HG02678 (cell line): Measurements from ENCODE around the gene GLRX5.

ENCODE experiments used
- ATAC-seq: cut with Tn5 transposase; IDR thresholded peaks from one replicate; pipeline ENCODE4 v1.9.1; 2021; ENCODE audit warnings: mild to moderate bottlenecking, moderate library complexity; ENCODE audit not compliant: unreplicated experiment

GLRX5 gene

DNA sequence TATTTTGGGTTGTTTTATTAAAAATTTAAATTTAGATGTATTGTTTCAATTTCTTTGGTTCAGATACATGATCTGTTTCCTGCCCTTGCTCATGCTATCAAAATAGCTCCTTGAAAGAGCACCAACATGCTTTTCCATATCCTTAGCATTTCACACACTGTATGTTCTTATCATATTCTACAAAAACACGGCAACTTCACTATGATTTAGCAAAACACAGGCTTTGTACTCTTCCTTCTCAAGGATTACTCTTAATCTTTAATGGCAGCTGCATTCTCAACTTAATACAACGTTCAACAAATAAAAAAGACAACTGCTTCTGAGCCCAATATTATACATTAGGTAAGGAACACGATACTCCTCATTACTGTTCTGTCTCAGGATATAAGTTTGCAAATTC lies 2.9 kb upstream of the GLRX5 start:
- no peak for ATAC-seq

DNA sequence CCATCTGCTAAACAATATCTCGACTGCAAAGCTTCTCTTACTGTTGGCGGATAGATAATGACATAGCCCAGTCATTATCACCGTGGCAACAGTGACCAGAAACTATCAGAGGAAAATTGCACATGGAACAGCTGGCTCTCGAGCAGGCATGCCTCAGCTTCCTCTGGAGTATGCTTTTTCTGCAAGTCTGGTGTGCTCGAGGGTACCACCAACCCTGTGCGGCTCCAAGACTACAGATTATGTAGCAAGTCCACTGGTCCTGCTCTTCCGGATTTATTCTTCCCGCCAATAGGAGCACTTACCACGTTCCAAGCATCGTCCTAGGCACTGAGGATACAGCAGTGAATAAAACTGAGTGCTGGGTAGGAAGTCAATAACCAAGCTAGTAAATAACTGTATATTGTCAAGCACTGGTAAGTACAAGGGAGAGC lies 1.4 kb upstream of the GLRX5 start:
- no peak for ATAC-seq

DNA sequence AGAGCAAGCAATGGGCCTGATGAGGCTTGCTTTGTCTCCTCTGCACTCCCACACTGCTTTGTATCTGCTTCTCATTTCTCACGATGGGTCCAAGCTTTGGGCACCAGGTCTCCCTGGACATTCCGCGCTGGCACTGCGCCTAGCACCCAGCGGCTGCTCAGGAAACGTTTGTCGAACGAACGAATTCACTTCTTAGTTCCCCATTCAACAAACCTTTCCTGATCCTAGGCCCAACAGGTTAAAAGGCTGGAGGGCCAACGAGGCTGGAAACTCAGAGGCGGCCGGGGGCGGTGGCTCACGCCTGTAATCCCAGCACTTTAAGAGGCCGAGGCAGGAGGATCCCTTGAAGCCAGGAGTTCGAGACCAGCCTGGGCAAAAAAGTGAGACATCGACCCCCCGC lies 1.0 kb upstream of the GLRX5 start:
- no peak for ATAC-seq

DNA sequence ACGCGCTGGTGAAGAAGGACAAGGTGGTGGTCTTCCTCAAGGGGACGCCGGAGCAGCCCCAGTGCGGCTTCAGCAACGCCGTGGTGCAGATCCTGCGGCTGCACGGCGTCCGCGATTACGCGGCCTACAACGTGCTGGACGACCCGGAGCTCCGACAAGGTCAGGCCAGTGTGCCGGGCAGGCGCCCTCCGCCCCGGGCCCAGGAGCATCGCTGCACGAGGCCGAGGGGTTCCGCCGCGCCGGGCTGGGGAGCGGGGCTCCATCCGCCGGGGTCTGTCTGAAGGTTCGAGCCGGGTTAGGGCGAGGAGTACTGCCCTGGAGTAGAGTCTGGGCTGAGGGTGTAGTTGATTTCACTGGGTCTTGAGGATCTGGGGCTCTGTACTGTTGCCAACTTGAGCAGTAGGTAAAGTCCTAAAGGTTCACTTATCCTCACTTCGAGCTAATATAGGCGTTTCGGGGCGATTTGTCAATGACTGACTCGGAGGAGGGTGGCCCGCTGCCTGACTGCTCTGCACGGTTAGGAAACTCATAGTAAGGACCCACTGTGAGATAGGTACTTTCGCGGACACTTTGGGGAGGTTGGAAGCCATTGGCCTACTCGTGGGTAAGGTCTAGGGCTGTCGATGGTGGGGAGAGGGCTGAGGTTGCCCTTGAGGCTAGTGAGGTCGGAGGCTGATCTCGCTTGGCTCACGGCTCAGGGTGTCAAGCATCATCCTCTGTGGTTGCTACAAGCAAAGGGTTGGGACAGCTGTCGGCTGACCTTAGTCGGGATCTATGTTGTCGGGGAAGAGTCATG lies 574 bp downstream of the GLRX5 start:
- no peak for ATAC-seq

DNA sequence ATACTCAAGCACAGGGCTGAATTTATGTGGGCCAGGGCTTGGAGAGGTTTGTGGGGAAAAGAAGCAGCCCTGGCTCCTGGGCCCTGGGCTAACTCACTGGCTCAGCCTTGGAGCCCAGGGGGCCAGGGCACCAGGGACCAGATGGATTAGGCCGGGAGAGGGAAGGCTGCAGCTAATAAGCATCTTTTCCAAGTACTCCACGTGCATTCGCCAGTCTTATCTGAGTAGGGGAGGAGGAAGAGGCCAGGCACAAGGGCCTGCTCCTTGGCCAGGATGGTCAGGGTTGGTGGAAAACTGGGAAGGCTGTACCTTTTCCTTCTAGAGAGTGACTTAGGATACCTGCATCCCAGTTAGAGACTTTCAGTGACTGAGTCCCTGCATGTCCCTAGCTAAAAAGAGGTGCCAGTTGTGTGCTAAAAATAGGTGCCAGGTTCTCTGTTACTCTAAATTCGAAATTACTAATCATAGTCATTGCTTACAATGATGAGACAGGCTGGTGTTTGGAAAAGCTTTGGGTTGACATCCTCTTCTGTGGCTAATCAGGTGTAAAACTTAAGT lies 1.3 kb downstream of the GLRX5 start:
- no peak for ATAC-seq

DNA sequence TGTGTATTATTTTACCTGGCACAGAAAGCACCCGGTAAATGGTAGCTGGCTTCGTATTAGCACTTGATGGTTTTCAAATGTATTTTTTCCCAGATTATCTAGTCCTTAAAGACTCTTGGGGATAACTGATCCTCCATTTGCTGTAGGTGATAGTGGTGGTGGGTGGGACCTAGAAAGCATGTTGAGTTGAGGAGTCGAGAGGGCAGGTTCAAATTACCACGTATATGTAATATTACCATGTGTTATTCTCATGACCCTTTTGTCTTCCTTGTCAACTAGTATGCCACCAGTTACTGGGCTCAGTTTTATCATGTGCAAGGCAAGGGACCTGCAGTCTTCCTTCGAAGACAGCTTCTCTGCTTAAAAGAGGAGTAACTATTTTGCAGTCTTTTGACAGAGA lies 1.8 kb downstream of the GLRX5 start:
- no peak for ATAC-seq

DNA sequence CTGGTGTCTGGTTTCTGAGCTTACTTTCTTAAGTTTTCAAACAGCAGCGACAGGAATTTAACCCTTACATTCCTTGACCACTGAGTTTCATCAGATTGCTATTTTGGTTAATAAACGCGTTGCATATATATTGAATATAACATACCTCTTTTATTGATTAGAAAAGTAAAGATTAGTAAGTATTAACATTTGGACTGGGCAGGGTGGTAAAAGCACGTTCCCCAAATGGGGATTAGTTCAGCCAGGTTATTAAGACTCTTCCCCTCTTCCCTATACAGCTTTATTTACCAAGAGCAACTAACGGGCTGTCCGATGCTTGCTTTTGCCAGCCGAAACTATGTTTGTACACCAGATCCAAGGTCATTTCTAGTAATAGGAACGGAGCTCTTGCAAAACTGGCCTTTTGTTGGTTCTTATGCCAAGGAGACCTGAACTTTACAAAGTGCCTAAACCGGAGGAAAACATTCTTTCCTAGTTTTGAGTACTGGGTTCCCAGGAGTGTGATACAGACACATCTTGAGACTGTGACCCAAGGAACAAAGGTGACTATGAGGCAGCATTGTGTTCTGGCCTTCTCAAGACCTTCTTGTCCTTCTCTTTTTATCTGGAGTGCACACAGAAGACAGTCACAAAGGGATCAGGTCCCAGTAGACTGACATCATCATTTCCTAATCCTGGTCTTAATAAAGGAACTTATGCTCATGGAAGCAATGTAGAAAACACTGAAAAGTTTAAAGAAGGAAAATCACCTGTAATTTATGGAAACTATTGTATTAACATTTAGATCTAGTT lies 2.6 kb downstream of the GLRX5 start:
- no peak for ATAC-seq

DNA sequence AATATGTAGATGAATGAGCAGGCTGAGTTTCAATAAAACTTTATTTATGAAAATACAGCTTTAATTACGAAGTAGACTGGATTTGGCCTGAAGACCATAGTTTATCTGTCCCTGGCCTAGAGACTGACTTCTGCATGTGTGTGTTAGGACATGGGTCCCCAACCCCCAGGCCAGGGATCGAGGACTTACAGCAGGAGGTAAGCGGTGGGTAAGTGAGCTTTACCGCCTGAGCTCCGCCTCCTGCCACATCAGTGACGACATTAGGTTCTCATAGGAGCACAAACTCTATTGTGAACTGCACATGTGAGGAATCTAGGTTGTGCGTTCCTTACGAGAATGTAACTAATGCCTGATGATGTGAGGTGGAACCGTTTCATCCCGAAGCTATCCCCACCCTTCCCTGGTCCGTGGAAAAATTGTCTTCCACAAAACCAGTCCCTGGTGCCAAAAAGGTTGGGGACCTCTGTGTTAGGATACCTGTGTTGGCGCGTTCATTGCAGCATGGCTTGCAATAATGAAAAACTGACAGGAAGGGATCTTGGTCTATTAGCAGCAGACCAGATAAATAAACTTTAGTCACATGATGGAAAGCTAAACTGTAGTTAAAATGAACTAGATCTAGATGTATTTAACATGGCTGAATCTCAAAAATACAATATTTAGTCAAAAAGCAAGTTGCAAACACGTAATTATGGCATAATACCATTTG lies 4.1 kb downstream of the GLRX5 start:
- ATAC-seq = no peak

DNA sequence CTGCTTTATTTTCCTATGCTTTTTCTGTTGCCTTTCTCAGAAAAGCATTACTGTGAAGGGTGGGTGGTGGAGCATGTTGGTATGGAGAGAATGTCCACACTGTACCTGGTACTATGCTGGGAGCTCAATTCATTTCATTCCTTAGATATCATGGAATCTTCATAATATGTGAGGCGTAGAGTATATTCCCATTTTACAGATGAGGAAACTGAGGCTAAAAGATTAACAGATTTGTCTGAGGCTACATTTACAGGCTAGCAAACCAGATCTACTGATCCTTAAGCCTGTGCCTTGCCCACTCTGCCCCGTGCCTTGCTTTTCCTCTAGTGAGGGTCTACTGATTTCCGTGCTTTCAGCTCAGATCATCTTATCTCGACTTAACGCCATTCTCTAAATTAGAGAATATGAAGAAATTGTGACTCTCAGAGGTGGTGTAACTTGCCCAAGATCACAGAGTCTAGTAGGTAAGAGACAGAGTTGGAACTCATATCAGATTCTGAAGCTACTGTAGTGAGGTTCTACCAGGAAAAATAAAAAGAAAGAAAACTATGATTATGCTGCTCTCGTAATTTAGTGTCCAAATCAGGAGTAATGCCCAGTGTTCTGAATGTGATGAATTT lies 5.5 kb downstream of the GLRX5 start:
- ATAC-seq = no peak

DNA sequence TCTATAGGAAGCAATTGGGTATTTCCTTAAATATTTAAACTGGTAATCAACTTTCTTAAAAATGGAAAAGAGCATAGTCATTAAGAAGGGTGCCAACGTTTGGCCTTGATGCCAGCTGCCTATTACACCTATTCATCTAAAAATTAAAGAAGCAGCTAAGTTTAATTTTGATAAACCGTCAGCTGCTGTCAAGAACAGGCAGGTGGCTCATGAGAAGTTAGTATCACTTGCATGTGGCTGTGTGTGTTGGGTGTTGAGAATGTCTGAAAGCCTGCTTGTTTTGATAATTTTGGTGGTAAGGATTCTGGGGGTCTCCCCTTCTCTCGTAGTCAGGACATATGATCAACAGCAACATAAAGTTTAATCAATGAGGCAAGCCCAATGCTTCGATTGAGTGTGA lies 6.5 kb downstream of the GLRX5 start:
- no peak for ATAC-seq

DNA sequence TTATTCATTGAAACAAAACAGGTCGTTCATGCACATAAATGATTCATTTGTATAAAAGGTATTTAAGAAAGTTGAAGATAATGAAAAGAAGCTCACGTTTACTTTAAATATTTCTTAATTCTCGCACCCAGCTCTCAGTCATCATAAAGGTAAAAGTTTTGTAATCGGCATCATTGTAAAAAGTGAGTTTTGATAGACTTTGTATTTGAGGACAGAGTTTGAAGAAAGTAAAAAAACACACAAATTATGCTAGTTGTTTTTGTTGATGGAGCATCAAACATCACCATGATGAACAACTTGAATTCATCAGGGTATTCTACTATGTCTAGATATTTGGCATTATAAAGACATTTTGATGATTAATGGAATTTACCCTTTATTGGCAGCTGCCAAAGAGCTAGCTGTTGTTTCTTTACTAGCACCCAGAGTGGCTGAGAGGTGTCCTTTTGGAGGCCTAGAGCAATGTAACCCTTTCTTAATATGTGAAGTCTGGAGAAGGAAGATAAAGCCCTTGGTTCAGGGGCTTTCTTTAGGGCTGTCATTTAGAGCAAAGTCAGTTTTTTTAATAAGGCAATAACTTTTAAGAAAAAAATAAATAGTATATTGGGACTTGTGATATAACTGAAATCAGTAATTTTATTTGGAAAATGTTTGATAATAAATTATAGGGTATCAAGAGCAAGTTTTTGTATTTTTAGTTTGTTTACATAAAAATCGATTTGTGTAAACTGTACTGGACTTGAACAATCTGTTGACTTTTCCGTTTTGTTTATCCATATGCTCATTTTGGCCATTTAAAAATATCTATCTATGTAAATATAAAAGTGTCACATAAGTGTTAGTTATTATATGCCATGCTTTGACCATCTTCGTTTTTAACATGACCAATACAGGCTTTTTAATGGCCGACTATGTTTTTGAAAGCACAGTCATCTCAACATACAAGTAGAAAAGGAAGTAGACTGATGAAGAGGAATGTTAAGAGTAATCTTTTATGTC lies 7.4 kb downstream of the GLRX5 start:
- no peak for ATAC-seq

DNA sequence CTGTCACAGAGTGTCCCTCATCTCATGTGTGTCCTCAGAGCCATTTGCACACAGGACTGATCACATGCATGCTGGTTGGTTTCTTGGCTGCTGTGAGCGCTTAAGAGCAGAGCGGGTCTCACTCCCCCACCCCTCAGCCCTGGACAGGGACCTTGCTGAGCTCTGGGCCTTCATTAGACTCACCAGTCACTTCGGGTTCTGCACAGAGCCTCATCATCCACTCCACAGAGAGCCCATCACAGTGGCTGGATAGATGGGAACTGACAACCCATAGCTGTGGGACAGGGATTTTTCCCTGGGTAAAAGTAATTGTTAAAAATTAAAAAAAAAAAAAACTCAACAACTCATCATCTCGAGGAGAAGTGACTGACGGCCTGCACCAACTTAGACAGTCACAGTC lies 8.2 kb downstream of the GLRX5 start:
- no peak for ATAC-seq

DNA sequence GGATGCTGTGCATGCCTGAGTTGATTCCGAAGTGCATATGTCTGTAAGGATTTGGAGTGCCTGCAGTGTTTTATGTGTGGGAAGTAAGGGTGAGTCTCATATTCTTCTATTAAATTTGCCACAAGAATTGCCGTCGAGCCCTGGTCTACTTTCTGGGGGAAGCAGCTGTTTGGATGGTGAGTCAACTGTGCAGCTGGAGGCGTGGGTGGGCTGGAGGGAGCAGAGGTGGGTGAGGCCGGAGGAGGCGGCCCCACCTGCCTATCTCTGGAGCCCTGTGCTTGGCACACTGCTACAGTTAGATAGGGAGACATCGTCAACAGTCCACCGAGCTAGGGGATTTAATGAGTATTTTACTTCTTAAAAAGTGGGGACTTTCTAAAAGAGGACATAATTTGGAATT lies 9.7 kb downstream of the GLRX5 start:
- no peak for ATAC-seq

DNA sequence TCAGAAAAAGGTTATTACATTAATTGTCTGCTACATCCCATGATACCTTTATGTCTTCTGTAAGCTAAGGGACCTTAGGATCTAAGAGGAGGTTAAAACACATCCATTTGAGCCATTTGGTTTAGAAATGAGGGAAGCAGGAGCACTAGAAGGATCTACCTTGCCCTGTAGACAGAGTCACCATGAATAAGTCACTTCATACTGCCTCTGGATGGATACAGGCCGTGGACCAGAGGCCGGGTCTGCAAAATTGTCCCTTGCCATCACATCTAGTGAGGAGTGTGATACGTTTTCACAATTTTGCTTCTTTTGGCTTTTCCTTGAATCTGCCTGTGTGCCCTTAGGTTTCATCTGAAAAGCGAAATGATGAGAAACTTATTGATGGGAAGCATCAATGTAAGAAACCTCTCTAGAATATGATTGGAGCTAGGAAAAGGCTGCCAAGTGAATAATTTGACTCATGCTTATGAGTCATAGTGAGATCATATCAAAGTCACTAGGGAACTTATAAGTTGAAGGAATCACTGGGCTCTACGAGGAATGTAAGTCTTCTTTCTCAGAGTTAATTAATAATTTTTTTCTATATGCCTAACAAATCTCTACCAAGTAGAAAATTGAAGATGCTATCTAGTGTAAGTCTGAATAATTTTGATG lies 10.8 kb downstream of the GLRX5 start:
- no peak for ATAC-seq

DNA sequence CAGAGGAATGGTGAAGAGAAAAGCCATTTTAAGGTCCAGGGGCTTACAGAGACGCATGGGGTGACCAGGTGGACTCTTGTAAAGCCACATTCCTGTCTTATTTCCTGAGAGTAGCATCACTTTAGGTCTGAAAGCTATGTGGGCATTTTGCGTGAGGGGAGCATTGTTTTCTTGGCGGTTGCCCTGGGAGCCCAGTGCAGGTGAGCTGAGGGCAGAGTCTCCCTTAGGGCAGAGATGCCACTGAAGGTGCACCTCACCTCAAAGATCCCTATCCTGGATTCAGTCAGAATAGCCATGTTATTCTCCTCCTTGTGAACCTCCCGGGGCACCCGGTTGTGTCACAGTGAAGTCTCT lies 12.4 kb downstream of the GLRX5 start:
- no peak for ATAC-seq

DNA sequence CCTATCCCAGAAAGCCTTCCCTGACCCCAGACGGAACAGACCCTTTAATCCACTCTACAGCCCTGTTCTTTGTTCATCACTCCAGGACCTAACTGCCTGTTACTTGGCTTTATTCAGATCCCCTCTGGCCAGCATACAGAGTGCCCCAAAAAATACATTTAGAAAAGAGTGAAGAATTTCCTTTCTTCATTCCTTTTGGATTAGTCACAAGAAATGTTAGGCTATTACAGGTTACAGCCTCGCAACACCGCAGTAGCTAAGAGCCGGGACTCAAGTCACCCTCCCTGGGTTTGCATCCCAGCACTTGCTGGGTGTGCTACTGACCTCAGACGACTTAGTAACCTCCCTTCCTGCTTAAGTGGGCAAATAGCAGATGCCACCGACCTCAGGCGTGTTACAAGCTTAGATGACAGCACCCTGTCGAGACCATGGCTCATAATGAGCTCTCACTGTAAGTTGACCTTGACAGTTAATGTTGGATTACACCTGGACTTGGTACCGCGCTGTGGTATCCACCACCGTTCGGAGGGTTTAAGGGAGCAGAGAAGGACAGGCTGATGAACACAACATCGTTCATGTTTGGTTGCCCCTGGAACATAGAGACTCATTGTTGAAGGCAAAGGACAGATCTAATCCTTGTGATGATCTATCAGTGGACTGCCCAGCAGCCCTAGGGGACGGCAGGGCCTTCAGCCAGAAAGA lies 12.9 kb downstream of the GLRX5 start:
- ATAC-seq = no peak

- ATAC-seq = no peak
Observed at GRCh38 chr14:95548328-95548929, 13.6 kb downstream of the GLRX5 start.
